Activated B cell treated with CpG ODN at 0.5 μM for 24 hours (primary cell): ENCODE results near the gene LAG3. TPM values are rescaled to one million over a fixed set of nuclear protein-coding genes. Genes with fewer than 3 reads are reported as not detected.

Experiments
- ATAC-seq: fragments of 200-7000 bp; cut with Tn5 transposase; one replicate; pipeline ENCODE4 v1.10.0; 2021; ENCODE audit warnings: low read depth, mild to moderate bottlenecking, moderate library complexity
- CTCF ChIA-PET: fragments of 350-600 bp; sonication (Branson Sonifier 250); formaldehyde crosslinking; loops from one replicate; lab custom pipeline; 2021; ENCODE audit warnings: antibody characterized with exemption; lab: Charles Lee
- POLR2A ChIA-PET: fragments of 350-600 bp; sonication (Branson Sonifier 250); formaldehyde crosslinking; loops from one replicate; lab custom pipeline; 2021; ENCODE audit warnings: antibody characterized with exemption; lab: Charles Lee
- DNase-seq: peaks from one replicate; pipeline ENCODE4 v3.0.0; 2022
- H3K27ac Mint-ChIP-seq: one replicate; pipeline ENCODE4 v1.8.0; 2020; ENCODE audit warnings: mixed read lengths
- H3K27me3 Mint-ChIP-seq: one replicate; pipeline ENCODE4 v1.8.0; 2021; ENCODE audit warnings: mixed read lengths
- H3K36me3 Mint-ChIP-seq: one replicate; pipeline ENCODE4 v1.8.0; 2021; ENCODE audit warnings: low read depth, mixed read lengths
- H3K4me1 Mint-ChIP-seq: one replicate; pipeline ENCODE4 v1.8.0; 2021; ENCODE audit warnings: mixed read lengths
- H3K4me3 Mint-ChIP-seq: one replicate; pipeline ENCODE4 v1.8.0; 2020; ENCODE audit warnings: mild to moderate bottlenecking, mixed read lengths
- H3K9me3 Mint-ChIP-seq: one replicate; pipeline ENCODE4 v1.8.0; 2020; ENCODE audit warnings: mixed read lengths
- CTCF ChIP-seq: fragments of 200-600 bp; IDR thresholded peaks from one replicate; pipeline ENCODE4 v1.8.0; 2022; ENCODE audit warnings: antibody characterized with exemption, mild to moderate bottlenecking
- intact Hi-C: fragments of 100-400 bp; cut with micrococcal nuclease; formaldehyde crosslinking; loops from one replicate; pipeline ENCODE4 v1.15.1; 2024
- total RNA-seq: library from RNA; stranded (reverse); gene quantifications from 2 replicates; pipeline ENCODE4 v1.2.3, GENCODE V29; 2022

LAG3 gene
- total RNA-seq, 1 donor from 2014 or later, result not detected

DNA sequence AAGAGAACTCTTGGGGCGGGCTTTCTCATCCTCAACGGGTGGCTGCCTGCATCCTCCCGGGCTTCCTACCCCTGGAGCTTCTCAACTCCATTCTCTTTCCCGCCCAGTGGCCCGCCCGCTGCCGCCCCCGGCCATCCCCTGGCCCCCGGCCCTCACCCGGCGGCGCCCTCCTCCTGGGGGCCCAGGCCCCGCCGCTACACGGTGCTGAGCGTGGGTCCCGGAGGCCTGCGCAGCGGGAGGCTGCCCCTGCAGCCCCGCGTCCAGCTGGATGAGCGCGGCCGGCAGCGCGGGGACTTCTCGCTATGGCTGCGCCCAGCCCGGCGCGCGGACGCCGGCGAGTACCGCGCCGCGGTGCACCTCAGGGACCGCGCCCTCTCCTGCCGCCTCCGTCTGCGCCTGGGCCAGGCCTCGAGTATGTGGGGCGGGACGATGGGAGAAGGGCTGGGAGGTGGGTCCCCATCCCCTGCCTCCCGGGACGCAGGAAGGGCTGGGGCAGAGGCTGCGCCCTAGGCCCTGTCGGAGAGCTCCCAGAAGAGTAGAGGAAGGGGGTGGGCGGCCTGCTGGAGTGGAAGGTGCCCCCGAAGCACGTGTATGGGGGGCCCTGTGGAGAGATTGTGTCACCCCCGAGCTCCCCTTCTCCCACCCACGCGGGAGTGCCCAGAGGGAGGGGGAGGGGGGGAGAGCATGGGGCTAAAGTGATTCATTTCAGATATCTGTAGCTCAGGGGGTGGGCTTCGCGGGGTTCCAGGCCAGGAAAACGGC, 1.5 kb downstream of the LAG3 start:
- Mint-ChIP-seq H3K27ac (no peak overlapping the region), H3K36me3 (no peaks in the 10 kb centered on the region), H3K4me3 (no peak overlapping the region), H3K27me3 (peaks cover 73% of the 10 kb centered on the region), H3K9me3 (no peaks in the 10 kb centered on the region), H3K4me1 (peaks cover 13% of the 10 kb centered on the region)
- intact Hi-C loops, result no loop called here
- TF ChIP-seq CTCF, result no peak
- ATAC-seq (no peak), DNase-seq (no peak)
- ChIA-PET POLR2A (interaction anchor here (0.9 kb wide), 1 partner anchor 21 kb away, joined by 3 read pairs; the partner anchor contains the start of gene MLF2), CTCF (no interaction called here)

- POLR2A ChIA-PET, result interaction anchor here (0.9 kb wide), 1 partner anchor 22 kb away, joined by 3 read pairs; the partner anchor contains the start of gene MLF2
- intact Hi-C loops, result no loop called here
Observed at GRCh38 chr12:6774499-6775062, 2.3 kb downstream of the LAG3 start.

GRCh38 chr12:6775185-6776174, 3.2 kb downstream of the LAG3 start:
- DNase-seq, result no peak
- POLR2A ChIA-PET, result no interaction called here

More at GRCh38 chr12:6774499-6775062, 2.3 kb downstream of the LAG3 start:
- no peaks in the 10 kb centered on the region for H3K36me3 Mint-ChIP-seq
- peaks cover 17% of the 10 kb centered on the region for H3K4me1 Mint-ChIP-seq
- CTCF ChIA-PET, result interaction anchor here (4.9 kb wide), 1 partner anchor 20 kb away, joined by 44 read pairs; the partner anchor contains the start of gene MLF2
- H3K4me3 Mint-ChIP-seq, result no peak overlapping the region
- no peak for ATAC-seq
- TF ChIP-seq CTCF, result no peak
- H3K27me3 Mint-ChIP-seq, result peaks cover 68% of the 10 kb centered on the region
- DNase-seq, result no peak
- H3K27ac Mint-ChIP-seq, result no peak overlapping the region
- H3K9me3 Mint-ChIP-seq, result no peaks in the 10 kb centered on the region

DNA sequence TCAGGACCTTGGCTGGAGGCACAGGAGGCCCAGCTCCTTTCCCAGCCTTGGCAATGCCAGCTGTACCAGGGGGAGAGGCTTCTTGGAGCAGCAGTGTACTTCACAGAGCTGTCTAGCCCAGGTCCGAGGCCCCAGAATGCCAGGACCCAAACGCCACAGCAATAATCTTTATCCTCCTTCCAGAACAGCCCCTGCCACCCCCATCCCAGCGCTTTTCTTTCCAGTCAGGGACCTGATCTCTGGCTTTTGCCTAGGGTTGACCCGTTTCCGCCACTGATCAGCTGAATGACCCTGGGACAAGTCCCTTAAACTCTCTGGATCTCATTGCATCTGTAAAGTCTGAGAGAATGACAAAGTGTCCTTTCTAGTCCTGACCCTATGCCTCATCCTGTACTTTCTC, 5.1 kb downstream of the LAG3 start:
- Mint-ChIP-seq H3K4me3 (no peak overlapping the region), H3K27me3 (peaks cover 48% of the 10 kb centered on the region)

More at GRCh38 chr12:6775185-6776174, 3.2 kb downstream of the LAG3 start:
- Mint-ChIP-seq H3K36me3 (no peaks in the 10 kb centered on the region), H3K4me3 (no peak overlapping the region), H3K4me1 (peaks cover 17% of the 10 kb centered on the region), H3K27ac (no peak overlapping the region), H3K9me3 (no peaks in the 10 kb centered on the region), H3K27me3 (peaks cover 60% of the 10 kb centered on the region)
- no peak for ATAC-seq
- intact Hi-C loops, result no loop called here
- TF ChIP-seq CTCF, result no peak
- CTCF ChIA-PET, result interaction anchor here (4.9 kb wide), 1 partner anchor 21 kb away, joined by 44 read pairs; the partner anchor contains the start of gene MLF2

More for the DNA sequence above, 5.1 kb downstream of the LAG3 start:
- H3K27ac Mint-ChIP-seq, result no peak overlapping the region
- CTCF ChIA-PET, result interaction anchor here (0.9 to 4.9 kb wide), 3 partner anchors 11 to 158 kb away, joined by 3 to 44 read pairs (median 4); partner anchors contain the start of gene MLF2
- no peaks in the 10 kb centered on the region for H3K36me3 Mint-ChIP-seq
- peaks cover 12% of the 10 kb centered on the region for H3K4me1 Mint-ChIP-seq
- DNase-seq (no peak), ATAC-seq (no peak)
- POLR2A ChIA-PET, result interaction anchor here (1.1 kb wide), 1 partner anchor 91 kb away, joined by 3 read pairs; no protein-coding TSS in a partner anchor
- H3K9me3 Mint-ChIP-seq, result no peaks in the 10 kb centered on the region
- no peak for TF ChIP-seq CTCF
- intact Hi-C loops, result no loop called here
